CD4-positive, CD25-positive, alpha-beta regulatory T cell (primary cell): ENCODE data around the gene RICTOR. TPM values are rescaled to one million over a fixed set of nuclear protein-coding genes. Genes with fewer than 3 reads are reported as not detected.

Source experiments
- ATAC-seq, 2 donors: fragments of 150-1000 bp; cut with Tn5 transposase; one replicate each; pipeline ENCODE4 v1.10.0; 2021; ENCODE audit warnings: low read depth in 2 of 2, moderate number of reproducible peaks in 2 of 2, moderate library complexity in 1 of 2
- DNase-seq, 3 donors: peaks; one replicate each; pipeline versions ENCODE4 v3.0.0 to v3.0.0-alpha.2; 2012 to 2022; ENCODE audit warnings: mixed read lengths in 1 of 3
- H3K27ac ChIP-seq: one replicate; pipeline ENCODE4 v1.7.0; 2013; ENCODE audit warnings: mild to moderate bottlenecking, low read length; ENCODE audit not compliant: insufficient read depth, poor library complexity, severe bottlenecking
- H3K27me3 ChIP-seq: one replicate; pipeline ENCODE4 v1.7.0; 2013; ENCODE audit warnings: low read length; ENCODE audit not compliant: control insufficient read depth, insufficient read depth
- H3K36me3 ChIP-seq: one replicate; pipeline ENCODE4 v1.7.0; 2013; ENCODE audit warnings: mild to moderate bottlenecking, low read length, moderate library complexity; ENCODE audit not compliant: control insufficient read depth, insufficient read depth
- H3K4me1 ChIP-seq: 2 replicates; pipeline ENCODE4 v1.7.0; 2013; ENCODE audit warnings: mild to moderate bottlenecking, low read length; ENCODE audit not compliant: insufficient read depth, control insufficient read depth, poor library complexity, severe bottlenecking
- H3K4me3 ChIP-seq: one replicate; pipeline ENCODE4 v1.7.0; 2013; ENCODE audit warnings: low read depth, mild to moderate bottlenecking, low read length, moderate library complexity
- H3K9me3 ChIP-seq, 2 experiments: 1 replicate in 1 of 2; 2 replicates in 1 of 2; pipeline ENCODE4 v1.7.0; 2013; ENCODE audit warnings: low read length in 2 of 2, mild to moderate bottlenecking in 1 of 2, moderate library complexity in 1 of 2; ENCODE audit not compliant: control insufficient read depth in 2 of 2
- H3K27ac Mint-ChIP-seq, 3 donors: one replicate each; pipeline ENCODE4 v1.8.0; 2020 to 2022; ENCODE audit warnings: mild to moderate bottlenecking in 3 of 3, mixed read lengths in 3 of 3, moderate library complexity in 2 of 3
- H3K27me3 Mint-ChIP-seq: one replicate; pipeline ENCODE4 v1.8.0; 2022; ENCODE audit warnings: mild to moderate bottlenecking, mixed read lengths
- H3K36me3 Mint-ChIP-seq: one replicate; pipeline ENCODE4 v1.8.0; 2020; ENCODE audit warnings: mixed read lengths
- H3K4me1 Mint-ChIP-seq, 4 donors: one replicate each; pipeline ENCODE4 v1.8.0; 2020 to 2022; ENCODE audit warnings: mixed read lengths in 4 of 4, mild to moderate bottlenecking in 1 of 4
- H3K4me3 Mint-ChIP-seq, 4 donors: one replicate each; pipeline ENCODE4 v1.8.0; 2020 to 2022; ENCODE audit warnings: mild to moderate bottlenecking in 4 of 4, mixed read lengths in 4 of 4, moderate library complexity in 3 of 4
- H3K9me3 Mint-ChIP-seq, 7 donors: one replicate each; pipeline ENCODE4 v1.8.0; 2020 to 2022; ENCODE audit warnings: mixed read lengths in 7 of 7, mild to moderate bottlenecking in 3 of 7, moderate library complexity in 2 of 7
- polyA plus RNA-seq, 4 donors: library from polyadenylated mRNA; unstranded; fragments of 300-500 nt; fragmentation: Illumina TruSeq; gene quantifications; one replicate each; pipeline ENCODE4 v1.2.3, GENCODE V29; 2021
- total RNA-seq: library from RNA; stranded (reverse); gene quantifications from one replicate; pipeline ENCODE4 v1.2.3, GENCODE V29; 2022

Gene RICTOR
- total and polyA plus RNA-seq, 5 donors from 2014 or later = 11.3 to 84.0 (median 15.2) TPM

- Mint-ChIP-seq H3K4me1 (peaks cover 0 to 4% (median 0%) of the 10 kb centered on the region in 4 donors), H3K27ac (no peak overlapping the region), H3K27me3 (peaks cover 5% of the 10 kb centered on the region), H3K4me3 (peak overlapping the region in 1 of 4 donors; percentile 10), H3K9me3 (peaks cover 0 to 2% (median 0%) of the 10 kb centered on the region in 7 donors), H3K36me3 (peaks cover 9% of the 10 kb centered on the region)
- peaks cover 2% of the 10 kb centered on the region for H3K36me3 ChIP-seq
- ATAC-seq (no peak), DNase-seq (no peak)
- H3K4me3 ChIP-seq = no peak overlapping the region
- H3K27ac ChIP-seq = no peak overlapping the region
- no peaks in the 10 kb centered on the region for H3K27me3 ChIP-seq
- no peaks in the 10 kb centered on the region for H3K4me1 ChIP-seq
- H3K9me3 ChIP-seq = no peaks in the 10 kb centered on the region
These were observed 141.3 kb downstream of the RICTOR start for GRCh38 chr5:38932854-38933408.

- Histone ChIP-seq H3K9me3 (no peaks in the 10 kb centered on the region), H3K4me1 (no peaks in the 10 kb centered on the region), H3K36me3 (no peaks in the 10 kb centered on the region), H3K27me3 (peaks cover 3% of the 10 kb centered on the region), H3K4me3 (no peak overlapping the region), H3K27ac (no peak overlapping the region)
- peaks cover 14% of the 10 kb centered on the region for H3K27me3 Mint-ChIP-seq
- H3K4me1 Mint-ChIP-seq = peaks cover 0 to 4% (median 0%) of the 10 kb centered on the region in 4 donors
- H3K27ac Mint-ChIP-seq = no peak overlapping the region
- no peak for ATAC-seq
- DNase-seq = no peak
- H3K36me3 Mint-ChIP-seq = peaks cover 4% of the 10 kb centered on the region
- peaks cover 0 to 2% (median 0%) of the 10 kb centered on the region in 7 donors for H3K9me3 Mint-ChIP-seq
- no peak overlapping the region for H3K4me3 Mint-ChIP-seq
These were observed 142.5 kb downstream of the RICTOR start for GRCh38 chr5:38931731-38932130.

GRCh38 chr5:38929838-38930237 lies 144.4 kb downstream of the RICTOR start:
- Mint-ChIP-seq H3K27ac (no peak overlapping the region), H3K4me3 (no peak overlapping the region), H3K9me3 (peaks cover 0 to 4% (median 0%) of the 10 kb centered on the region in 7 donors), H3K27me3 (peaks cover 26% of the 10 kb centered on the region), H3K36me3 (no peaks in the 10 kb centered on the region), H3K4me1 (peaks cover 0 to 4% (median 0%) of the 10 kb centered on the region in 4 donors)
- no peaks in the 10 kb centered on the region for H3K9me3 ChIP-seq
- H3K27me3 ChIP-seq = peaks cover 6% of the 10 kb centered on the region
- H3K27ac ChIP-seq = no peak overlapping the region
- ATAC-seq = no peak
- no peaks in the 10 kb centered on the region for H3K36me3 ChIP-seq
- H3K4me3 ChIP-seq = no peak overlapping the region
- H3K4me1 ChIP-seq = no peaks in the 10 kb centered on the region
- no peak for DNase-seq

- Histone ChIP-seq H3K27ac (no peak overlapping the region), H3K4me3 (no peak overlapping the region), H3K36me3 (no peaks in the 10 kb centered on the region), H3K9me3 (no peaks in the 10 kb centered on the region), H3K4me1 (no peaks in the 10 kb centered on the region), H3K27me3 (peaks cover 10% of the 10 kb centered on the region)
- Mint-ChIP-seq H3K27me3 (peaks cover 38% of the 10 kb centered on the region), H3K4me3 (no peak overlapping the region), H3K27ac (no peak overlapping the region), H3K4me1 (no peaks in the 10 kb centered on the region), H3K9me3 (peaks cover 0 to 4% (median 0%) of the 10 kb centered on the region in 7 donors), H3K36me3 (no peaks in the 10 kb centered on the region)
- no peak for DNase-seq
- ATAC-seq = no peak
These were observed 146.7 kb downstream of the RICTOR start for GRCh38 chr5:38927470-38927869.

- Mint-ChIP-seq H3K27ac (no peak overlapping the region), H3K9me3 (peaks cover 0 to 4% (median 0%) of the 10 kb centered on the region in 7 donors), H3K4me3 (no peak overlapping the region), H3K4me1 (no peaks in the 10 kb centered on the region), H3K36me3 (no peaks in the 10 kb centered on the region), H3K27me3 (peaks cover 48% of the 10 kb centered on the region)
- no peaks in the 10 kb centered on the region for H3K36me3 ChIP-seq
- H3K4me3 ChIP-seq = no peak overlapping the region
- no peaks in the 10 kb centered on the region for H3K9me3 ChIP-seq
- ATAC-seq (no peak), DNase-seq (no peak)
- H3K4me1 ChIP-seq = no peaks in the 10 kb centered on the region
- H3K27me3 ChIP-seq = peaks cover 10% of the 10 kb centered on the region
- H3K27ac ChIP-seq = no peak overlapping the region
These were observed 148.1 kb downstream of the RICTOR start for GRCh38 chr5:38926121-38926520.

- DNase-seq (no peak), ATAC-seq (no peak)
- Mint-ChIP-seq H3K4me3 (no peak overlapping the region), H3K36me3 (no peaks in the 10 kb centered on the region), H3K9me3 (peaks cover 0 to 4% (median 0%) of the 10 kb centered on the region in 7 donors), H3K27me3 (peaks cover 52% of the 10 kb centered on the region), H3K4me1 (no peaks in the 10 kb centered on the region), H3K27ac (no peak overlapping the region)
- H3K4me3 ChIP-seq = no peak overlapping the region
- no peak overlapping the region for H3K27ac ChIP-seq
- H3K36me3 ChIP-seq = no peaks in the 10 kb centered on the region
- H3K9me3 ChIP-seq = no peaks in the 10 kb centered on the region
- peaks cover 14% of the 10 kb centered on the region for H3K27me3 ChIP-seq
- H3K4me1 ChIP-seq = no peaks in the 10 kb centered on the region
These were observed 148.9 kb downstream of the RICTOR start for GRCh38 chr5:38925154-38925925.

GRCh38 chr5:38923661-38924451 lies 150.3 kb downstream of the RICTOR start:
- ATAC-seq = no peak
- no peaks in the 10 kb centered on the region for H3K4me1 ChIP-seq
- no peak for DNase-seq
- no peaks in the 10 kb centered on the region for H3K36me3 Mint-ChIP-seq
- no peak overlapping the region for H3K27ac ChIP-seq
- no peak overlapping the region for H3K4me3 Mint-ChIP-seq
- H3K4me3 ChIP-seq = no peak overlapping the region
- no peak overlapping the region for H3K27ac Mint-ChIP-seq
- H3K4me1 Mint-ChIP-seq = no peaks in the 10 kb centered on the region
- H3K27me3 Mint-ChIP-seq = peaks cover 62% of the 10 kb centered on the region
- H3K9me3 ChIP-seq = no peaks in the 10 kb centered on the region
- H3K9me3 Mint-ChIP-seq = peaks cover 0 to 4% (median 0%) of the 10 kb centered on the region in 7 donors
- H3K27me3 ChIP-seq = peaks cover 18% of the 10 kb centered on the region
- H3K36me3 ChIP-seq = no peaks in the 10 kb centered on the region
